WTC11 (cell line): ENCODE measurements around the gene MACC1. TPM values are rescaled to one million over a fixed set of nuclear protein-coding genes. Genes with fewer than 3 reads are reported as not detected.
"Not testable (repeated sequence)": the region's sequence is repeated elsewhere in the genome, so short reads cannot be mapped to it uniquely, and the experiment has no call there.

ENCODE experiments used
- ATAC-seq: fragments of 200-7000 bp; cut with Tn5 transposase; 2 replicates; pipeline ENCODE4 v1.10.0; 2021; ENCODE audit warnings: mild to moderate bottlenecking, moderate library complexity
- CTCF ChIA-PET: fragments of 300-600 bp; sonication (Branson Sonifier 250); formaldehyde crosslinking; loops from one replicate; lab custom pipeline; 2021; ENCODE audit warnings: antibody characterized with exemption; lab: Charles Lee
- POLR2A ChIA-PET: fragments of 350-600 bp; sonication (Branson Sonifier 250); formaldehyde crosslinking; loops from one replicate; lab custom pipeline; 2021; ENCODE audit warnings: antibody characterized with exemption; lab: Charles Lee
- DNase-seq: peaks from one replicate; pipeline ENCODE4 v3.0.0; 2021; ENCODE audit warnings: low spot score
- H3K27ac Mint-ChIP-seq: 2 replicates; pipeline ENCODE4 v1.8.0; 2021; ENCODE audit warnings: mixed read lengths
- H3K27me3 Mint-ChIP-seq: 2 replicates; pipeline ENCODE4 v1.8.0; 2021; ENCODE audit warnings: low read depth, mild to moderate bottlenecking, moderate library complexity, mixed read lengths
- H3K36me3 Mint-ChIP-seq: 2 replicates; pipeline ENCODE4 v1.8.0; 2021; ENCODE audit warnings: mixed read lengths
- H3K4me1 Mint-ChIP-seq: 2 replicates; pipeline ENCODE4 v1.8.0; 2022; ENCODE audit warnings: mixed read lengths
- H3K4me3 Mint-ChIP-seq: 2 replicates; pipeline ENCODE4 v1.8.0; 2021; ENCODE audit warnings: mild to moderate bottlenecking, moderate library complexity, mixed read lengths
- H3K9me3 Mint-ChIP-seq: 2 replicates; pipeline ENCODE4 v1.8.0; 2021; ENCODE audit warnings: mixed read lengths
- FOXK1 ChIP-seq: sonication (generic); formaldehyde crosslinking; IDR thresholded peaks from 2 replicates; pipeline ENCODE4 v1.8.0; 2022; ENCODE audit warnings: mild to moderate bottlenecking, moderate library complexity, missing genetic modification reagents
- GTF2I ChIP-seq: fragments of 250-450 bp; sonication (Bioruptor Pico); conservative IDR thresholded peaks from 2 replicates; pipeline ENCODE4 v1.4.0; 2021; ENCODE audit warnings: mild to moderate bottlenecking
- NFATC4 ChIP-seq: fragments of 250-450 bp; sonication (Bioruptor Pico); IDR thresholded peaks from 2 replicates; pipeline ENCODE4 v1.9.0; 2021; ENCODE audit warnings: mild to moderate bottlenecking
- NFE2L1 ChIP-seq: sonication (generic); formaldehyde crosslinking; IDR thresholded peaks from 2 replicates; pipeline ENCODE4 v1.8.1; 2023; ENCODE audit warnings: missing genetic modification reagents
- OVOL2 ChIP-seq: fragments of 250-450 bp; sonication (Bioruptor Pico); IDR thresholded peaks from 2 replicates; pipeline ENCODE4 v1.9.0; 2021; ENCODE audit warnings: mild to moderate bottlenecking, borderline replicate concordance
- PRRX2 ChIP-seq: fragments of 250-450 bp; sonication (Bioruptor Pico); IDR thresholded peaks from 2 replicates; pipeline ENCODE4 v1.8.0; 2021; ENCODE audit warnings: mild to moderate bottlenecking
- TEAD1 ChIP-seq: sonication (generic); formaldehyde crosslinking; IDR thresholded peaks from 2 replicates; pipeline ENCODE4 v1.8.0; 2022; ENCODE audit warnings: mild to moderate bottlenecking, missing genetic modification reagents
- USF1 ChIP-seq: sonication (generic); formaldehyde crosslinking; IDR thresholded peaks from 2 replicates; pipeline ENCODE4 v1.8.0; 2022; ENCODE audit warnings: mild to moderate bottlenecking, missing genetic modification reagents
- ZMAT4 ChIP-seq: fragments of 250-450 bp; sonication (Bioruptor Pico); IDR thresholded peaks from 2 replicates; pipeline ENCODE4 v1.9.0; 2021; ENCODE audit warnings: mild to moderate bottlenecking
- total RNA-seq: library from RNA; stranded (reverse); gene quantifications from 3 replicates; pipeline ENCODE4 v1.2.3, GENCODE V29; 2021
- TF ChIP-seq, protein P1 (sequence below): sonication (generic); formaldehyde crosslinking; IDR thresholded peaks from 2 replicates; pipeline ENCODE4 v1.8.0; 2023; ENCODE audit warnings: missing genetic modification reagents
- TF ChIP-seq, protein P2 (sequence below): fragments of 250-450 bp; sonication (Bioruptor Pico); IDR thresholded peaks from 2 replicates; pipeline ENCODE4 v2.1.2; 2022; ENCODE audit warnings: mild to moderate bottlenecking, moderate library complexity
- TF ChIP-seq, protein P3 (sequence below): sonication (generic); formaldehyde crosslinking; IDR thresholded peaks from 2 replicates; pipeline ENCODE4 v1.8.1; 2023; ENCODE audit warnings: mild to moderate bottlenecking, missing genetic modification reagents, moderate library complexity
- TF ChIP-seq, protein P4 (sequence below): sonication (generic); formaldehyde crosslinking; IDR thresholded peaks from 2 replicates; pipeline ENCODE4 v1.8.1; 2023; ENCODE audit warnings: mild to moderate bottlenecking, missing genetic modification reagents, borderline replicate concordance

Gene MACC1
- total RNA-seq, 1 experiment from 2014 or later: 14.6 TPM

- H3K4me3 Mint-ChIP-seq, H3K27ac Mint-ChIP-seq, POLR2A ChIA-PET, CTCF ChIA-PET, H3K27me3 Mint-ChIP-seq, ATAC-seq: not testable (repeated sequence)
- H3K4me1 Mint-ChIP-seq: peaks cover 53% of the 10 kb centered on the region
- peaks cover 15% of the 10 kb centered on the region for H3K36me3 Mint-ChIP-seq
- TF ChIP-seq ZMAT4: 0 out of 2 replicates have a peak, but pooled peaks have one; percentile 28
- TF ChIP-seq, all 79 proteins: peak for 1; not testable (repeated sequence) for 78
- not testable (repeated sequence) for DNase-seq, H3K9me3 Mint-ChIP-seq
These were observed 94.4 kb downstream of the MACC1 start for GRCh38 chr7:20122653-20123316.

DNA sequence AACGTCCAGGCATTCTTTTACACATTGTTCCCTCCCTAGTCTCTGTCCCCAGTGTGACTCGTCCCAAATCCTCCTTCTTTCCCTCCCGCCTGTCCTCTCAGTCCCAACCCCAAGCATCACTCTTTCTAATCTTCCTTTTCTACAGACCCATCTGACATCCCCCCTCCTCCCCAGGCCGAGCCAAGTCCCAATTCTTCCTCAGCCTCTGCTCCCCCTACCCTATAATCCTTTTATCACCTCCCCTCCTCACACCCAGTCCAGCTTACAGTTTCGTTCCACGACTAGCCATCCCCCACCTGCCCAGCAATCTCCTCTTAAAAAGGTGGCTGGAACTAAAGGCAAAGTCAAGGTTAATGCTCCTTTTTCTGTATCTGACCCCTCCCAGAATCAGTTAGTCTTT is 95.1 kb downstream of the MACC1 start:
- no peak for DNase-seq
- POLR2A ChIA-PET: no interaction called here

DNA sequence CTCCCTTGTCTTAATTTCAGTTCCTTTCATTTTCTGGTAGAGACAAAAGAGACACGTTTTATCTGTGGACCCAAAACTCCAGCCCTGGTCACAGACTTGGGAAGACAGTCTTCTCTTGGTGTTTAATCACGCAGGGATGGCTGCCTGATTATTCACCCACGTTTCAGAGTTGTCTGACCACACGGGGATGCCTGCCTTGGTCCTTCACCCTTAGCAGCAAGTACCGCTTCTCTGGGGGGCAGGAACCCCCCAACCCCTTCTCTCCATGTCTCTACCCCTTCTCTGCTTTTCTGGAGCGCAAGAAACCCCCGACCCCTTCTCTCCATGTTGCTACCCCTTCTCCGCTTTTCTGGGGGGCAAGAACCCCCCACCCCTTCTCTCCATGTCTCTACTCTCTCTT is 95.8 kb downstream of the MACC1 start:
- H3K36me3 Mint-ChIP-seq: peaks cover 27% of the 10 kb centered on the region
- POLR2A ChIA-PET: no interaction called here
- H3K9me3 Mint-ChIP-seq: peaks cover 3% of the 10 kb centered on the region; the same call in 1 of the 2 replicates
- H3K4me3 Mint-ChIP-seq: no peak overlapping the region
- no peaks in the 10 kb centered on the region for H3K27me3 Mint-ChIP-seq
- DNase-seq: no peak
- no peak overlapping the region for H3K27ac Mint-ChIP-seq
- peaks cover 53% of the 10 kb centered on the region for H3K4me1 Mint-ChIP-seq
- CTCF ChIA-PET: no interaction called here
- ATAC-seq: no peak
- TF ChIP-seq NFATC4 (CRISPR knock-in tag): 0 out of 2 replicates have a peak, but pooled peaks have one; percentile 52
- TF ChIP-seq GTF2I (CRISPR knock-in tag): no peak
- TF ChIP-seq OVOL2 (CRISPR knock-in tag): no peak

More for the DNA sequence above, 95.1 kb downstream of the MACC1 start:
- no peak overlapping the region for H3K4me3 Mint-ChIP-seq
- no peak for ATAC-seq
- CTCF ChIA-PET: no interaction called here
- TF ChIP-seq, protein P1, sequence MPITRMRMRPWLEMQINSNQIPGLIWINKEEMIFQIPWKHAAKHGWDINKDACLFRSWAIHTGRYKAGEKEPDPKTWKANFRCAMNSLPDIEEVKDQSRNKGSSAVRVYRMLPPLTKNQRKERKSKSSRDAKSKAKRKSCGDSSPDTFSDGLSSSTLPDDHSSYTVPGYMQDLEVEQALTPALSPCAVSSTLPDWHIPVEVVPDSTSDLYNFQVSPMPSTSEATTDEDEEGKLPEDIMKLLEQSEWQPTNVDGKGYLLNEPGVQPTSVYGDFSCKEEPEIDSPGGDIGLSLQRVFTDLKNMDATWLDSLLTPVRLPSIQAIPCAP (CRISPR knock-in tag): no peak
- no peak for TF ChIP-seq PRRX2 (CRISPR knock-in tag)
- TF ChIP-seq, protein P2, sequence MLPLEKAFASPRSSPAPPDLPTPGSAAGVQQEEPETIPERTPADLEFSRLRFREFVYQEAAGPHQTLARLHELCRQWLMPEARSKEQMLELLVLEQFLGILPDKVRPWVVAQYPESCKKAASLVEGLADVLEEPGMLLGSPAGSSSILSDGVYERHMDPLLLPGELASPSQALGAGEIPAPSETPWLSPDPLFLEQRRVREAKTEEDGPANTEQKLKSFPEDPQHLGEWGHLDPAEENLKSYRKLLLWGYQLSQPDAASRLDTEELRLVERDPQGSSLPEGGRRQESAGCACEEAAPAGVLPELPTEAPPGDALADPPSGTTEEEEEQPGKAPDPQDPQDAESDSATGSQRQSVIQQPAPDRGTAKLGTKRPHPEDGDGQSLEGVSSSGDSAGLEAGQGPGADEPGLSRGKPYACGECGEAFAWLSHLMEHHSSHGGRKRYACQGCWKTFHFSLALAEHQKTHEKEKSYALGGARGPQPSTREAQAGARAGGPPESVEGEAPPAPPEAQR (CRISPR knock-in tag): no peak
- TF ChIP-seq, all 79 proteins: peak for 0
- H3K9me3 Mint-ChIP-seq: no peaks in the 10 kb centered on the region
- peaks cover 53% of the 10 kb centered on the region for H3K4me1 Mint-ChIP-seq
- peaks cover 21% of the 10 kb centered on the region for H3K36me3 Mint-ChIP-seq
- no peaks in the 10 kb centered on the region for H3K27me3 Mint-ChIP-seq
- no peak overlapping the region for H3K27ac Mint-ChIP-seq

- TF ChIP-seq ZMAT4 (0 out of 2 replicates have a peak, but pooled peaks have one; percentile 79), NFE2L1 (CRISPR knock-in tag) (peak; percentile 79; the same call in 1 of the 2 replicates), FOXK1 (CRISPR knock-in tag) (0 out of 2 replicates have a peak, but pooled peaks have one; percentile 16), USF1 (CRISPR knock-in tag) (peak; percentile 54; the same call in 1 of the 2 replicates), TEAD1 (CRISPR knock-in tag) (peak; percentile 87; the same call in 1 of the 2 replicates)
- TF ChIP-seq, protein P3, sequence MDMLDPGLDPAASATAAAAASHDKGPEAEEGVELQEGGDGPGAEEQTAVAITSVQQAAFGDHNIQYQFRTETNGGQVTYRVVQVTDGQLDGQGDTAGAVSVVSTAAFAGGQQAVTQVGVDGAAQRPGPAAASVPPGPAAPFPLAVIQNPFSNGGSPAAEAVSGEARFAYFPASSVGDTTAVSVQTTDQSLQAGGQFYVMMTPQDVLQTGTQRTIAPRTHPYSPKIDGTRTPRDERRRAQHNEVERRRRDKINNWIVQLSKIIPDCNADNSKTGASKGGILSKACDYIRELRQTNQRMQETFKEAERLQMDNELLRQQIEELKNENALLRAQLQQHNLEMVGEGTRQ (CRISPR knock-in tag): peak; percentile 39
- TF ChIP-seq, protein P4, sequence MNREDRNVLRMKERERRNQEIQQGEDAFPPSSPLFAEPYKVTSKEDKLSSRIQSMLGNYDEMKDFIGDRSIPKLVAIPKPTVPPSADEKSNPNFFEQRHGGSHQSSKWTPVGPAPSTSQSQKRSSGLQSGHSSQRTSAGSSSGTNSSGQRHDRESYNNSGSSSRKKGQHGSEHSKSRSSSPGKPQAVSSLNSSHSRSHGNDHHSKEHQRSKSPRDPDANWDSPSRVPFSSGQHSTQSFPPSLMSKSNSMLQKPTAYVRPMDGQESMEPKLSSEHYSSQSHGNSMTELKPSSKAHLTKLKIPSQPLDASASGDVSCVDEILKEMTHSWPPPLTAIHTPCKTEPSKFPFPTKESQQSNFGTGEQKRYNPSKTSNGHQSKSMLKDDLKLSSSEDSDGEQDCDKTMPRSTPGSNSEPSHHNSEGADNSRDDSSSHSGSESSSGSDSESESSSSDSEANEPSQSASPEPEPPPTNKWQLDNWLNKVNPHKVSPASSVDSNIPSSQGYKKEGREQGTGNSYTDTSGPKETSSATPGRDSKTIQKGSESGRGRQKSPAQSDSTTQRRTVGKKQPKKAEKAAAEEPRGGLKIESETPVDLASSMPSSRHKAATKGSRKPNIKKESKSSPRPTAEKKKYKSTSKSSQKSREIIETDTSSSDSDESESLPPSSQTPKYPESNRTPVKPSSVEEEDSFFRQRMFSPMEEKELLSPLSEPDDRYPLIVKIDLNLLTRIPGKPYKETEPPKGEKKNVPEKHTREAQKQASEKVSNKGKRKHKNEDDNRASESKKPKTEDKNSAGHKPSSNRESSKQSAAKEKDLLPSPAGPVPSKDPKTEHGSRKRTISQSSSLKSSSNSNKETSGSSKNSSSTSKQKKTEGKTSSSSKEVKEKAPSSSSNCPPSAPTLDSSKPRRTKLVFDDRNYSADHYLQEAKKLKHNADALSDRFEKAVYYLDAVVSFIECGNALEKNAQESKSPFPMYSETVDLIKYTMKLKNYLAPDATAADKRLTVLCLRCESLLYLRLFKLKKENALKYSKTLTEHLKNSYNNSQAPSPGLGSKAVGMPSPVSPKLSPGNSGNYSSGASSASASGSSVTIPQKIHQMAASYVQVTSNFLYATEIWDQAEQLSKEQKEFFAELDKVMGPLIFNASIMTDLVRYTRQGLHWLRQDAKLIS (CRISPR knock-in tag): peak; percentile 91; the same call in 1 of the 2 replicates
- peak; percentile 64 for DNase-seq
- POLR2A ChIA-PET: interaction anchor here (0.7 to 1.2 kb wide), 3 partner anchors 10 to 138 kb away, joined by 3 to 4 read pairs (median 4); no protein-coding TSS in a partner anchor
- Mint-ChIP-seq H3K36me3 (peaks cover 27% of the 10 kb centered on the region), H3K4me1 (peaks cover 54% of the 10 kb centered on the region)
- not testable (repeated sequence) for H3K4me3 Mint-ChIP-seq, H3K9me3 Mint-ChIP-seq, H3K27me3 Mint-ChIP-seq, H3K27ac Mint-ChIP-seq
- peak; percentile 63 for ATAC-seq
- CTCF ChIA-PET: interaction anchor here (0.9 kb wide), 1 partner anchor 373 kb away, joined by 4 read pairs; no protein-coding TSS in a partner anchor
These were observed 96.5 kb downstream of the MACC1 start for GRCh38 chr7:20120611-20121168.
